Effector memory CD4-positive, alpha-beta T cell (primary cell): ENCODE results near the gene MYL7.

Source experiments
- DNase-seq, 3 donors: peaks; one replicate each; pipeline ENCODE4 v3.0.0-alpha.2; 2020
- H3K27ac ChIP-seq: 2 replicates; pipeline ENCODE4 v1.7.0; 2013; ENCODE audit warnings: mild to moderate bottlenecking, low read length, moderate library complexity; ENCODE audit not compliant: insufficient read depth, poor library complexity, severe bottlenecking
- H3K27me3 ChIP-seq: replicated peaks from 2 replicates; pipeline ENCODE4 v1.7.0; 2013; ENCODE audit warnings: mild to moderate bottlenecking, low read length; ENCODE audit not compliant: insufficient read depth, control insufficient read depth, poor library complexity, severe bottlenecking
- H3K36me3 ChIP-seq: 2 replicates; pipeline ENCODE4 v1.7.0; 2013; ENCODE audit warnings: mild to moderate bottlenecking, low read length, moderate library complexity; ENCODE audit not compliant: control insufficient read depth, insufficient read depth
- H3K4me1 ChIP-seq: 2 replicates; pipeline ENCODE4 v1.7.0; 2013; ENCODE audit warnings: low read length, mild to moderate bottlenecking; ENCODE audit not compliant: control insufficient read depth, insufficient read depth, poor library complexity, severe bottlenecking
- H3K4me3 ChIP-seq: 2 replicates; pipeline ENCODE4 v1.7.0; 2013; ENCODE audit warnings: low read length, low read depth, mild to moderate bottlenecking; ENCODE audit not compliant: insufficient read depth, poor library complexity, severe bottlenecking
- H3K9me3 ChIP-seq: 2 replicates; pipeline ENCODE4 v1.7.0; 2013; ENCODE audit warnings: mild to moderate bottlenecking, low read length, moderate library complexity; ENCODE audit not compliant: control insufficient read depth

Gene MYL7

GRCh38 chr7:44120395-44120794 is 20.7 kb downstream of the MYL7 start:
- no peaks in the 10 kb centered on the region for H3K27me3 ChIP-seq
- no peak for DNase-seq
- H3K4me3 ChIP-seq, result no peak overlapping the region
- no peak overlapping the region for H3K27ac ChIP-seq
- H3K4me1 ChIP-seq, result peaks cover 5% of the 10 kb centered on the region
- peaks cover 33% of the 10 kb centered on the region for H3K36me3 ChIP-seq
- H3K9me3 ChIP-seq, result no peaks in the 10 kb centered on the region

- H3K27ac ChIP-seq, result no peak overlapping the region
- H3K4me1 ChIP-seq, result peaks cover 5% of the 10 kb centered on the region
- no peaks in the 10 kb centered on the region for H3K9me3 ChIP-seq
- DNase-seq, result no peak
- H3K27me3 ChIP-seq, result no peaks in the 10 kb centered on the region
- H3K36me3 ChIP-seq, result peaks cover 36% of the 10 kb centered on the region
- H3K4me3 ChIP-seq, result no peak overlapping the region
Observed at GRCh38 chr7:44119829-44120380, 21.2 kb downstream of the MYL7 start.

- H3K27ac ChIP-seq, result no peak overlapping the region
Observed at GRCh38 chr7:44117801-44118429, 23.2 kb downstream of the MYL7 start.

DNA sequence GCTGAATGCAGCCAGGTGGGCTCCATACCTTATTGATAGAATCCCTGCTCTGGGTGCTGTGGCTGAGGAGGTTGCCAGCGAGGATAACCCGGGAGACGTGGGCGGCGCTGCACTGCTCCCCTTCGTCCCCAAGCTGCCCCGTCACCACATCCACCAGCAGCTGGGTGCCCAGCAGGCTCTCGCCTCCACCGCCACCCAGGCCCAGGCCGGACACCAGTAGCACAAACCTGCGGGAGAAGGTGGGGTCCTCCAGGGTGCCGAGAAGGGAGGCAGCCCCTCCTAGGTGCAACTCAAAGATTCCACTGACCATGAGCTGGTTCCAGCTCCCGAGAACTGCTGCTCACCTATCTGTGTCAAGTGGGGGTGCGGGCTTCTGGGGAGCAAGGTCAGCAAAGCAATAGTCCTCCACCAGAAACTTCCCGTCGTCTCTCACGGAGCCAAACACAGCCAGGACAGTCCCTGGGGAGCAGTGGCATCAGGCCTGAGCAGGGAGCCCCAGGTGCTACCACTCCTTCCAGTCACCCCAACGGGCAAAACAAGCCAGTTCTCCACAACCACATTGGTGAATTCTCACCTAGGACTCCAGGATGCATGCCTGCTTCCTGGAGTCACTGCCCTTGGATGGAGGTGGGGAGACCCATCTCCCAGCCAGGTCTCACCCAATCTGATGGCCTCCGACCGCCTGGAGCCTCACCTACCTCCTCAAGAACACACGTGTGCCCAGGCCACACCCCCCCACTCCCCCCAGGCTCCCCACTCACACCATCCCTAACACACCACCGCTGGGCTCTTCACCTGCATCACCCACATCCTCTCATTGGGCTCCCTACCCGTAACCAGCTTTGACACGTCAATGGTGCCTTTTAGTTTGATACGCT is 24.1 kb downstream of the MYL7 start:
- no peak overlapping the region for H3K27ac ChIP-seq
- no peaks in the 10 kb centered on the region for H3K9me3 ChIP-seq
- no peak overlapping the region for H3K4me3 ChIP-seq
- H3K27me3 ChIP-seq, result no peaks in the 10 kb centered on the region
- DNase-seq, result no peak
- no peaks in the 10 kb centered on the region for H3K4me1 ChIP-seq
- H3K36me3 ChIP-seq, result peaks cover 36% of the 10 kb centered on the region

More at GRCh38 chr7:44117801-44118429, 23.2 kb downstream of the MYL7 start:
- H3K4me3 ChIP-seq, result no peak overlapping the region
- DNase-seq, result no peak
- H3K4me1 ChIP-seq, result no peaks in the 10 kb centered on the region
- H3K27me3 ChIP-seq, result no peaks in the 10 kb centered on the region
- H3K9me3 ChIP-seq, result no peaks in the 10 kb centered on the region
- H3K36me3 ChIP-seq, result peaks cover 36% of the 10 kb centered on the region

- DNase-seq, result no peak
- Histone ChIP-seq H3K4me3 (no peak overlapping the region), H3K27ac (no peak overlapping the region), H3K36me3 (peaks cover 36% of the 10 kb centered on the region), H3K9me3 (no peaks in the 10 kb centered on the region), H3K27me3 (no peaks in the 10 kb centered on the region), H3K4me1 (no peaks in the 10 kb centered on the region)
Observed at GRCh38 chr7:44116087-44116788, 24.9 kb downstream of the MYL7 start.

GRCh38 chr7:44114586-44115310 is 26.4 kb downstream of the MYL7 start:
- no peak overlapping the region for H3K27ac ChIP-seq
- H3K36me3 ChIP-seq, result peaks cover 30% of the 10 kb centered on the region
- H3K9me3 ChIP-seq, result no peaks in the 10 kb centered on the region
- H3K4me1 ChIP-seq, result no peaks in the 10 kb centered on the region
- H3K27me3 ChIP-seq, result no peaks in the 10 kb centered on the region
- no peak for DNase-seq
- H3K4me3 ChIP-seq, result no peak overlapping the region

DNA sequence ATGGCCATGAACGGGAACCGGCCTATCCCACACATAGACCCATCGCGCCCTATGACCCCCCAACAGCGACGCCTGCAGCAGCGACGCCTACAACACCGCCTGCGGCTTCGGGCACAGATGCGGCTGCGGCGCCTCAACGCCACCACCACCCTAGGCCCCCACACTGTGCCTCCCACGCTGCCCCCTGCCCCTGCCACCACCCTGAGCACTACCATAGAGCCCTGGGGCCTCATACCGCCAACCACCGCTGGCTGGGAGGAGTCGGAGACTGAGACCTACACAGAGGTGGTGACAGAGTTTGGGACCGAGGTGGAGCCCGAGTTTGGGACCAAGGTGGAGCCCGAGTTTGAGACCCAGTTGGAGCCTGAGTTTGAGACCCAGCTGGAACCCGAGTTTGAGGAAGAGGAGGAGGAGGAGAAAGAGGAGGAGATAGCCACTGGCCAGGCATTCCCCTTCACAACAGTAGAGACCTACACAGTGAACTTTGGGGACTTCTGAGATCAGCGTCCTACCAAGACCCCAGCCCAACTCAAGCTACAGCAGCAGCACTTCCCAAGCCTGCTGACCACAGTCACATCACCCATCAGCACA is 27.3 kb downstream of the MYL7 start:
- no peak for DNase-seq
- no peaks in the 10 kb centered on the region for H3K27me3 ChIP-seq
- H3K27ac ChIP-seq, result no peak overlapping the region
- H3K4me3 ChIP-seq, result no peak overlapping the region
- no peaks in the 10 kb centered on the region for H3K9me3 ChIP-seq
- H3K4me1 ChIP-seq, result no peaks in the 10 kb centered on the region
- peaks cover 30% of the 10 kb centered on the region for H3K36me3 ChIP-seq

- Histone ChIP-seq H3K4me3 (no peak overlapping the region), H3K27me3 (no peaks in the 10 kb centered on the region), H3K9me3 (no peaks in the 10 kb centered on the region), H3K4me1 (no peaks in the 10 kb centered on the region), H3K27ac (no peak overlapping the region), H3K36me3 (peaks cover 29% of the 10 kb centered on the region)
- DNase-seq, result no peak
Observed at GRCh38 chr7:44112997-44113763, 28.0 kb downstream of the MYL7 start.
